Activated T-cell treated with anti-CD3 and anti-CD28 coated beads for 1 hour (primary cell): ENCODE data around the gene TACC2.
"Not testable (repeated sequence)": the region's sequence is repeated elsewhere in the genome, so short reads cannot be mapped to it uniquely, and the experiment has no call there.

Source experiments
- DNase-seq: peaks from one replicate; pipeline ENCODE4 v3.0.0-alpha.2; 2020; ENCODE audit warnings: low read depth

TACC2 gene

GRCh38 chr10:121984463-121984862 is 4.5 kb upstream of the TACC2 start:
- DNase-seq, result no peak

GRCh38 chr10:121990015-121990677 is 1.2 kb downstream of the TACC2 start:
- no peak for DNase-seq

- DNase-seq, result not testable (repeated sequence)
These were observed 2.8 kb downstream of the TACC2 start for GRCh38 chr10:121991727-121992126.

- no peak for DNase-seq
These were observed 5.5 kb downstream of the TACC2 start for GRCh38 chr10:121994429-121994941.

GRCh38 chr10:121998462-121998861 is 9.5 kb downstream of the TACC2 start:
- no peak for DNase-seq

GRCh38 chr10:121999301-121999700 is 10.3 kb downstream of the TACC2 start:
- DNase-seq, result no peak

GRCh38 chr10:122001698-122002097 is 12.7 kb downstream of the TACC2 start:
- DNase-seq, result no peak

- no peak for DNase-seq
These were observed 18.5 kb downstream of the TACC2 start for GRCh38 chr10:122007415-122007814.

- no peak for DNase-seq
These were observed 21.6 kb downstream of the TACC2 start for GRCh38 chr10:122010405-122011050.

GRCh38 chr10:122012731-122013130 is 23.8 kb downstream of the TACC2 start:
- DNase-seq, result no peak

- DNase-seq, result no peak
These were observed 24.4 kb downstream of the TACC2 start for GRCh38 chr10:122013311-122013780.

- DNase-seq, result no peak
These were observed 25.8 kb downstream of the TACC2 start for GRCh38 chr10:122014652-122015248.

- DNase-seq, result not testable (repeated sequence)
These were observed 29.0 kb downstream of the TACC2 start for GRCh38 chr10:122017926-122018325.

- no peak for DNase-seq
These were observed 29.5 kb downstream of the TACC2 start for GRCh38 chr10:122018491-122018890.

- DNase-seq, result no peak
These were observed 30.0 kb downstream of the TACC2 start for GRCh38 chr10:122018951-122019413.

GRCh38 chr10:122019414-122019975 is 30.5 kb downstream of the TACC2 start:
- no peak for DNase-seq

- no peak for DNase-seq
These were observed 31.3 kb downstream of the TACC2 start for GRCh38 chr10:122020226-122020625.

GRCh38 chr10:122021379-122021778 is 32.4 kb downstream of the TACC2 start:
- DNase-seq, result no peak

GRCh38 chr10:122021828-122022227 is 32.9 kb downstream of the TACC2 start:
- DNase-seq, result no peak

- DNase-seq, result no peak
These were observed 33.3 kb downstream of the TACC2 start for GRCh38 chr10:122022276-122022675.

GRCh38 chr10:122023257-122023656 is 34.3 kb downstream of the TACC2 start:
- DNase-seq, result not testable (repeated sequence)

- DNase-seq, result no peak
These were observed 40.7 kb downstream of the TACC2 start for GRCh38 chr10:122029499-122030199.
